Measurements from ENCODE around the gene CSMD2.

GRCh38 chr1:33853431-33853830, 311.6 kb downstream of the CSMD2 start:
- TF ChIP-seq POLR2A (IDR thresholded peaks at IDR 0.05) (no peak), CTCF (IDR thresholded peaks at IDR 0.05 in 4 of 5, conservative IDR thresholded peaks at IDR 0.05 in 1 of 5) (no peak)

All from gastrocnemius medialis (tissue), 4 donors.